NB4 (cell line): ENCODE results near the gene FRMPD1.

Source experiments
- CTCF ChIP-seq: IDR thresholded peaks from one replicate; pipeline ENCODE4 v1.5.1; 2012; ENCODE audit warnings: low read depth, low read length
- POLR2A ChIP-seq: IDR thresholded peaks from 2 replicates; pipeline ENCODE4 v1.6.1; 2011; ENCODE audit warnings: mild to moderate bottlenecking; ENCODE audit not compliant: insufficient read length; ENCODE audit errors: extremely low read depth

- TF ChIP-seq POLR2A, result no peak
- no peak for TF ChIP-seq CTCF
Observed at GRCh38 chr9:37622462-37622861, 28.3 kb upstream of the FRMPD1 start.
